ENCODE results near the gene NSF.
"Not testable (repeated sequence)": the region's sequence is repeated elsewhere in the genome, so short reads cannot be mapped to it uniquely, and the experiment has no call there.

Gene NSF

DNA sequence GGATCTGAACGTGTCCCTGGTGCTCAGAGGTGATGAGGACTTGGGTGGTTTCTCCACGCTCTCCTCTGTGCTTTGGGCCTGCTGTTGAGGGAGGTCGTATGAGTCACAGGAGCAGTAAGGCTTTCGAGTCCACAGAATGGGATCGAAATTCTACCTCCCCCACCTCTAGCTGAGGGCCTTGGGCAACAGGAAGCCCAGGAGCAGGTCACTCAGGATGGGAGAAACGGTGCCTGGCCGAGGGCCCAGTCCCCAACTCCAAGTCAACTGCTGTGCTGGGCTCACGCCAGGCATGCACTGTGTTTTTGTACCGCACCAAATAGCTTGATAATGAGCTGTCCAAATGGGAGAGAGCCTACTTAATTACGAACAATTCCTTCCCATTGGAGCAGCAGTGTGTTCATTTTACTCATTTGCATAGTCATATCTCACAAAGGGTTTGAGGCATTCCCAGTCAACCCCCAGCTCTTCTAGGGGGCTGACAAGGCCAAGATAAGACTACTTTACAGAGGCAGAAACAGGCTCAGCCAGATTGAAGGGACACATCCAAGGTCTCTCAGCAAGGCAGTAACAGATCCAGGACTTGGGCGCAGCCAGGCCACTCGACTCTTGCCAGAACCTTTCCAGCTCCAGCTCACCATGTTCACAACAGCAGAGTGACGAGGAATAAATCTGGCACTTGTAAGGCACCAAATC, 174.4 kb downstream of the NSF start:
- in situ Hi-C loops (cut with HindIII; ENCODE audit: low sequenced_read_pairs): no loop called here
- DNase-seq (ENCODE audit: low read depth): peak; percentile 65
- no peak overlapping the region for H3K4me3 ChIP-seq (ENCODE audit: low read depth, low read length)
- TF ChIP-seq, protein P1, sequence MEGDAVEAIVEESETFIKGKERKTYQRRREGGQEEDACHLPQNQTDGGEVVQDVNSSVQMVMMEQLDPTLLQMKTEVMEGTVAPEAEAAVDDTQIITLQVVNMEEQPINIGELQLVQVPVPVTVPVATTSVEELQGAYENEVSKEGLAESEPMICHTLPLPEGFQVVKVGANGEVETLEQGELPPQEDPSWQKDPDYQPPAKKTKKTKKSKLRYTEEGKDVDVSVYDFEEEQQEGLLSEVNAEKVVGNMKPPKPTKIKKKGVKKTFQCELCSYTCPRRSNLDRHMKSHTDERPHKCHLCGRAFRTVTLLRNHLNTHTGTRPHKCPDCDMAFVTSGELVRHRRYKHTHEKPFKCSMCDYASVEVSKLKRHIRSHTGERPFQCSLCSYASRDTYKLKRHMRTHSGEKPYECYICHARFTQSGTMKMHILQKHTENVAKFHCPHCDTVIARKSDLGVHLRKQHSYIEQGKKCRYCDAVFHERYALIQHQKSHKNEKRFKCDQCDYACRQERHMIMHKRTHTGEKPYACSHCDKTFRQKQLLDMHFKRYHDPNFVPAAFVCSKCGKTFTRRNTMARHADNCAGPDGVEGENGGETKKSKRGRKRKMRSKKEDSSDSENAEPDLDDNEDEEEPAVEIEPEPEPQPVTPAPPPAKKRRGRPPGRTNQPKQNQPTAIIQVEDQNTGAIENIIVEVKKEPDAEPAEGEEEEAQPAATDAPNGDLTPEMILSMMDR (IDR thresholded peaks at IDR 0.05; ENCODE audit: low read depth, low read length, missing control alignments): no peak

DNA sequence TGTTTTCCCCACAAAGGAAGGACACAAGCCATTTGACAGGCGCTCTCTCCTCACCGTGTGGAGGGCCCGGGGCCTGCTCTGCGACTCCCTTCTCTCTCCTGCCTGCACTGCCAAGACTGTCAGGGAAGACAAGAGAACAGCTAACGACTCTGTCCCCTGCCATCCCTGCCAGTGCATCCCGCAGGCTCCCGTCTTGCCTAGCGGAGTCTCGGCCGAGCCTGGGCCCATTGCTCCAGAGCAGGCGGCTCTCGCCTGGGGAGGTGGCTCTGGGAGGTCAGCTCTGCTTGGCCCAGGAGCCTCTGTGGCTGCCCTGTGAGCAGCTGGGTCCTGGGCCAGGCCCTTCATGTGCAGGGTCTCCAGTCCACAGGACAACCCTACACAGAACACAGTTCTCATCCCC, 175.0 kb downstream of the NSF start:
- H3K4me3 ChIP-seq (ENCODE audit: low read depth, low read length): no peak overlapping the region
- in situ Hi-C loops (cut with HindIII; ENCODE audit: low sequenced_read_pairs): no loop called here
- TF ChIP-seq, protein P1 (IDR thresholded peaks at IDR 0.05; ENCODE audit: low read depth, low read length, missing control alignments): no peak
- DNase-seq (ENCODE audit: low read depth): no peak

DNA sequence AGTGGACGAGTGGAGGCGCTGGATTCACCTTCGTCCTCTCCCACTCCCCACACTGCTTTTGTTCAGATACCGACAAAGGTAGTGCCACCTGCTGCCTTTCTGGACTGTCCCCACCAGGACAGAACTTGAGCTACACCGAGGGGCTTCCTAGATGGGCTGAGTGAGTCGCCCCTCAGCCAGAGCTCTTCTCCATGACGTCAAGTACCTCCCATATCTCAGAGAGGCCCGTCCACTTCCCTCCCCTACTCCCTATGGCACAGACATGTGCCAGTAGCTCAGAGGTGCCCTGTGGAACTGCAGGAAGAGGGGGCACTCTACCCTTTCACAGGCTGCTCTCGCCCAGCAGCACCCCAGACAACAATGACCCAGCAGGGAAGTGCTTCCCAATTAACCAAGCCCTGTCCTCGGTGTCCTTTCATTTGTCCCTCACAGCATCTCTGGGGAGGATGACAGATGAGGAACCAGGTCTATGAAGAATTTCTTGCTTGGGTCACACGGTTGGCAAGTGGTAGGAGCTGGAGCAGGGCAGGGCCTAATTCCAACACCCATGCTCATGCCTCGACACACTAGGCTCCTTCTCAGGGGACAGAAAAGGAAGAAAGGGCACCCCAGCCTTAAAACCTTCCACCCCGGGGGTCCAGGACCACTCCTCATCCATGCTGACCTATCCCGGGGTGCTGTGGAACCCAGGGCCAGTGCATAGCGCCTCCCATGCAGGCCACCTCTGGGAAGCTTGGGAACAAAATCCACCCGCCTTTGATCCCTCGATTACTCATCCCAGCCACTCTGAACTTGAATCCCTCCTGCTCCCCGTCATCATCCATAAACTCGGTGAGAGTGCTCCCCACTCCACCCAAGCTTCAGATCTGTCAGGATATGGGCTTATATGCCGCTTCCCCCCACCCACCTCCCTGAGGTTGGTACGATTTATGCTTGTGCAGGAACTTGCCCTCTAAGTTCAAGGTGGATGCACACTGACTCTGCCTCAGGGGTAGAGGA, 176.3 kb downstream of the NSF start:
- in situ Hi-C loops (cut with HindIII; ENCODE audit: low sequenced_read_pairs): no loop called here
- DNase-seq (ENCODE audit: low read depth): no peak
- no peak overlapping the region for H3K4me3 ChIP-seq (ENCODE audit: low read depth, low read length)
- TF ChIP-seq, protein P1 (IDR thresholded peaks at IDR 0.05; ENCODE audit: low read depth, low read length, missing control alignments): no peak

DNA sequence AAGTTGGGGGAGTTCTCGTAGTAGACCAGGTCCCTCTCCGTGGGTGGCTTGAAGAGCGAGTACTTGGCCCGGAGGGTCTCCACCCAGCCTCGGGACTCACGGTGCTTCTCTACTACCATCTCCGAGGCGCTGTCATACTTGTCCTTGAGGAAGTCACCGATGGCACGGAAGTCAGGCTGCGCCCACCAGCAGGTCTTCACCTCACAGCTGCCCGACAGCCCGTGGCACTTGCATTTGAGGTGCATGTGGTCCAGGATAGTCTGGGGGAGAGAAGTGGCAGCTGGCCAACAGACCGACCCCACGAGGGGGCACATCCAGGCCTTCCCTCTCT, 178.0 kb downstream of the NSF start:
- no peak overlapping the region for H3K4me3 ChIP-seq (ENCODE audit: low read depth, low read length)
- in situ Hi-C loops (cut with HindIII; ENCODE audit: low sequenced_read_pairs): no loop called here
- TF ChIP-seq, protein P1 (IDR thresholded peaks at IDR 0.05; ENCODE audit: low read depth, low read length, missing control alignments): no peak
- DNase-seq (ENCODE audit: low read depth): no peak

DNA sequence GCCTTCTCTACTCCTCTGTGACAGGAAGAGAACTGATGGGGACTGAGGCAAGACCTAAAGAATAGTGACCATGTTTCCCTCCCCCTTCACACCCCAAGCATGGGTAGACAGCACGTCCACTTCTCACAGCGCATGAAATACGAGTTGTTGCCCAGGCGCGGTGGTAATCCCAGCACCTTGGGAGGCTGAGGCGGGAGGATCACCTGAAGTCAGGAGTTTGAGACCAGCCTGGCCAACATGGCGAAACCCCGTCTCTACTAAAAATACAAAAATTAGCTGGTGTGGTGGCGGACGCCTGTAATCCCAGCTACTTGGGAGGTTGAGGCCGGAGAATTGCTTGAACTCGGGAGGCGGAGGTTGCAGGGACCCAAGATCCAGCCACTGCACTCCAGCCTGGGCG, 178.4 kb downstream of the NSF start:
- H3K4me3 ChIP-seq (ENCODE audit: low read depth, low read length); DNase-seq (ENCODE audit: low read depth); in situ Hi-C loops (cut with HindIII; ENCODE audit: low sequenced_read_pairs): not testable (repeated sequence)

DNA sequence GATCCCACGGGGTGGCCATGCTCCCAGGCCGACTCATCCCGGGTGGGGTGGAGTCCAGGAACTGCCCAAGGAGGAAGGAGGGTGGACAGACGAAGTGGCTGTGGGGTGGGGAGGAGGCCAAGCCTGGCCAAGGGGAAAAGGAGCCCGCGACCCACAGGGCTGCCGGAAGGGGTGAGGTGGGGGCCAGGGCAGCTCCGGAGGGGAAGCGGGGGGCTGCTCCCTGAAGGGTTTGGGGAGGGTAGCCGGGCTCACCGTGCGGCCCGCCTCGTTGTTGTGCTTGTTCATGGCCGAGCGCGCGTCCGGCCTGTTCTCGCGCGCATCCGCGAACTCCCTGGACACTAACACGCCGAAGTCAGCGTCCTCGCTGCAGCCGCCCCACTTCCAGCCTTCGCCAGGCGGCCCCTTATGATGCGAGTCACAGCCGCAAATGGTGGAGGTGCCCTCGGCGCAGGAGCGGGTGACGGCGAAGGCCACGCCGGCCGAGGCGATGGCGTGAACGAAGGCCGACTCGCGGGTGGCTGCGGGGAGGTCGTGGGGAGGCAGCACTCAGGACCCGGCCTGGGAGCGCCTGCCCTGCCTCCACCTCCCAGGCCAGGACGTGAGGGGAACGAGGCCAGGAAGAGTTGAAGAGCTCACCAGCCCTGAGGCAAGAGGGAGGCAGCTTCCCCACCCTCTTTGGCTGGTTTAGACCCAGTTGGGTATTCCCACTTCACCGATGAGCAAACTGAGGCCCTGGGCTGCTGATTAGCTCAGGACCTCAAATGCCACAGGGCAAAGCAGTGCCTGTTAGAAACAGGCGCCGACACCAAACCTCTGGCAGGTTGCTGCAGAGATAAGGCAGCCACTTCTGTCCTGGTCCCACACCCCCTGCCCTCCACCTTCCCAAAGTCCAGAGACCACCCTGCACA, 179.3 kb downstream of the NSF start:
- TF ChIP-seq, protein P1 (IDR thresholded peaks at IDR 0.05; ENCODE audit: low read depth, low read length, missing control alignments): no peak
- no peak overlapping the region for H3K4me3 ChIP-seq (ENCODE audit: low read depth, low read length)
- in situ Hi-C loops (cut with HindIII; ENCODE audit: low sequenced_read_pairs): no loop called here
- no peak for DNase-seq (ENCODE audit: low read depth)

Data from astrocyte of the cerebellum (primary cell).